ENCODE results near the gene CCDC17. TPM values are rescaled to one million over a fixed set of nuclear protein-coding genes. Genes with fewer than 3 reads are reported as not detected.
A peak's percentile ranks its signal among the peaks of the same experiment; 100 is the strongest.

The CCDC17 gene
- total RNA-seq, 1 donor from 2014 or later = 2.8 TPM

DNA sequence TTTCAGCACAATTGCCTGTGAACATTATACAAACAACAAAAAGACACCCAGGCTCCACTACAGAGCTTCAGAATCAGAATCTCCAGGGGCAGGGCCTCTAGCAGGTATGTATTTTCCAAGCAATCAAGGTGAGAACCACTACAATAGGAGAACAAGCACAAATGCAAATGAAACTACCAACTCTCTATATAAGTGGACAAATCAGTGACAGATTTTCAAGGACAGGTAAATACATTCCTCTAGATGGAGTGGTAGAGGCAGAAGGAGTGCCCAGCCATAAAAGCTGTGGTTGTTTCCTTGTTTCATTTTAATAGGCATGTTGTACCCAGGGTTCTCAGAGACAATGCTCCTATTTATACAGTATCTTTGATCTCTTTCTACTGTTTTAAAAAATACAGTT is 20.1 kb upstream of the CCDC17 start:
- H3K4me3 Mint-ChIP-seq = no peak overlapping the region
- no peaks in the 10 kb centered on the region for H3K9me3 Mint-ChIP-seq

DNA sequence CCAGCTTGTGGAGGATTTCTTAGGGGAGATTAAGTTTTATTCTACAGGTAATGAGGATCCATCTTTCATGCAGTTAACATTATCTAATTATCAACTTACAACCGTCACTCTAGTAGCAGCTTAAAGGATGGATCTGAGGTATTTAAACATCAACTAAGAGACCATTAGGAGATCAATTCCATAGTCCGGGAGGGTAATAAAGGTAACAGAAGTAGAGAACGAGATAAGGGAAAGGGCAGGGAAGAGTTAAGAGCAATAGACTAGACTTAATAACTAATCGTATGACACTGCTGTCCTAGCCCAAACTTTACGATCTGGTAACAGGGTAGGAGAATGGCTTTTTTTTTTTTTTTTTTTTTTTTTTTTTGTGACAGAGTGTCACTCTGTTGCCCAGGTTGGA is 19.5 kb upstream of the CCDC17 start:
- intact Hi-C loops (cut with micrococcal nuclease) = no loop called here

More for the DNA sequence above, 20.1 kb upstream of the CCDC17 start:
- Mint-ChIP-seq H3K36me3 (ENCODE audit: low read depth) (peaks cover 36% of the 10 kb centered on the region), H3K4me1 (peaks cover 4% of the 10 kb centered on the region), H3K27ac (no peak overlapping the region), H3K27me3 (no peaks in the 10 kb centered on the region)
- no peak for DNase-seq
- intact Hi-C loops (cut with micrococcal nuclease) = no loop called here

DNA sequence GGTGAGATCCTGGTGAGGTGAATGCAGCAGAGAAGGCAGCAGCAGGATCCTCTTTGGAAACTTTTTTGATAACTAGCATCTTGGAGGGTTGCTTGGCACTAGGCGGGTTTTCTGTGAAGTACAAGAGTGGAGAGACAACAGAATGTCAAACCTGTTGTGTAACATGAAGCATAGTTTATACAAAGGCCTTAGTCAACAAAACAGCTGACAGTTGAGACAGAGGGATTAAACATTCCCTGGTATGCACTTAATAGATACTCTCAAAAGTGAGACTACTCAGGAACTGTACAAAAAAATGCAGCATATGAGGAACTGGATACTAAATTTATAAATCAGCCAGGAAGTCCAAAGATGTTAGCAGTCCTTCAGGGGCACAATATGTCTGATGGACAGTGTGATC is 16.4 kb upstream of the CCDC17 start:
- intact Hi-C loops (cut with micrococcal nuclease) = no loop called here
- H3K27ac Mint-ChIP-seq = no peak overlapping the region
- H3K27me3 Mint-ChIP-seq = no peaks in the 10 kb centered on the region
- H3K9me3 Mint-ChIP-seq = no peaks in the 10 kb centered on the region
- H3K4me3 Mint-ChIP-seq = no peak overlapping the region
- H3K4me1 Mint-ChIP-seq = no peaks in the 10 kb centered on the region
- DNase-seq = no peak
- H3K36me3 Mint-ChIP-seq (ENCODE audit: low read depth) = peaks cover 24% of the 10 kb centered on the region

More for the DNA sequence above, 19.5 kb upstream of the CCDC17 start:
- no peak for DNase-seq
- Mint-ChIP-seq H3K4me3 (no peak overlapping the region), H3K9me3 (no peaks in the 10 kb centered on the region), H3K27ac (no peak overlapping the region), H3K4me1 (peaks cover 3% of the 10 kb centered on the region), H3K36me3 (ENCODE audit: low read depth) (peaks cover 35% of the 10 kb centered on the region), H3K27me3 (no peaks in the 10 kb centered on the region)

DNA sequence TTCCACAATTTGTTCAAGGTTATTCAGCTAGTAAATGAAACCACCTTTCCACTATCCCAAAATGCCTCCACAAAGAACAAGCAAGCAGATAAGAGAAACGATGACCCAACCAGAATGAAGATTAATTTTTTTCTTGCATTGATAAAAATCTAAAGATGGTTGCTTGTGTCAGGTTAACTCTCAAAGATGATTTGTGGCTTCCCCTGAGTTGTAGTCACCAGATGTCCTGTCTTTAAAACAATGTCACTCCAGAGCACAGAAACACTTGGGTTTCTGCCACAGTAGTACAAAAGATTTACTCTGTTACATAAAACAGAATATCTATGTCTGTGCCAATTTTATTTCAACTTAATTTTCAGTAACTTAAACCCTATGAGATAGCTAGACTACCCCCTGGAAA is 11.4 kb upstream of the CCDC17 start:
- H3K27me3 Mint-ChIP-seq = no peaks in the 10 kb centered on the region
- DNase-seq = no peak
- no peak overlapping the region for H3K27ac Mint-ChIP-seq
- no peaks in the 10 kb centered on the region for H3K9me3 Mint-ChIP-seq
- no peak overlapping the region for H3K4me3 Mint-ChIP-seq
- H3K4me1 Mint-ChIP-seq = no peaks in the 10 kb centered on the region
- intact Hi-C loops (cut with micrococcal nuclease) = no loop called here
- peaks cover 32% of the 10 kb centered on the region for H3K36me3 Mint-ChIP-seq (ENCODE audit: low read depth)

DNA sequence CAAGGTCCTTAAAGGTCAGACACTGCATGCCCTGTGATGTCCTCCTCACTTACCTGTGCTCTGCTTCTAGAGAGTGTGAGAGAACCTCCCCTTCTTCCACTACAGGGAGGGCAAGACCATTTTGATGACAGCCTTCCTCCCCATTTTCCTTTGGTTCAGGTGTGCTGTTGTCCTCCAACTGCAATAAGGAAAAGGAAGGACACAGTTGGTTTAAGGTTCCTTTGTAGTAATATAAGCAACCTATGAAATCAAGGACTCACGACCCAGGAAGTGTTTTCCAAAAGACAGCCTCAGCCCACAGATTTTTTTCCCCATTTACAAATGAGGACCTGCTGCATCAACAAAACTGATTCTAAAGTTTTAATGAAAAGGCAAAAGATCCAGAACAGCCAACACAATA is 6.6 kb upstream of the CCDC17 start:
- Mint-ChIP-seq H3K4me3 (no peak overlapping the region), H3K36me3 (ENCODE audit: low read depth) (peaks cover 52% of the 10 kb centered on the region), H3K27ac (no peak overlapping the region), H3K9me3 (no peaks in the 10 kb centered on the region), H3K27me3 (no peaks in the 10 kb centered on the region), H3K4me1 (no peaks in the 10 kb centered on the region)
- DNase-seq = no peak
- intact Hi-C loops (cut with micrococcal nuclease) = no loop called here

DNA sequence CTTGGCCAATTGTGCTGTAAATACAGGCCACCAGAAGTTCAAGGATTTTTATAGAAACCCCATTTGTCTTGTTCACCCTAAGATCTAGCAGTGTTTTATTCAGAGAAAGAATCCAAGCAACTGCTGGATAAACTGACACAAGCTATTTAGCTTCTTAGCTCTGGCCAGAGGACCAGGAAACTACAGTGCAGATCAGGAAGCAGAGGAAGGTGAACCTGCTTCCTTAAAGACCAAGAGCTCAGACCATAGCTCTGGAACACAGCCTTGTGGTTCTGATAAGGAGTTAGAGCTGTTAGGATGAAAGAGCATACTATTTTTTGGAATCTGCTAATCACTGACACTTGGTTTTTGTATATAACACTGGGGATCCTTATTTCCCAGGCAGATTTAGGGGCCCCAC is 5.2 kb upstream of the CCDC17 start:
- Mint-ChIP-seq H3K4me1 (no peaks in the 10 kb centered on the region), H3K36me3 (ENCODE audit: low read depth) (peaks cover 53% of the 10 kb centered on the region), H3K4me3 (no peak overlapping the region), H3K27ac (no peak overlapping the region), H3K9me3 (no peaks in the 10 kb centered on the region), H3K27me3 (no peaks in the 10 kb centered on the region)
- DNase-seq = no peak
- intact Hi-C loops (cut with micrococcal nuclease) = no loop called here

DNA sequence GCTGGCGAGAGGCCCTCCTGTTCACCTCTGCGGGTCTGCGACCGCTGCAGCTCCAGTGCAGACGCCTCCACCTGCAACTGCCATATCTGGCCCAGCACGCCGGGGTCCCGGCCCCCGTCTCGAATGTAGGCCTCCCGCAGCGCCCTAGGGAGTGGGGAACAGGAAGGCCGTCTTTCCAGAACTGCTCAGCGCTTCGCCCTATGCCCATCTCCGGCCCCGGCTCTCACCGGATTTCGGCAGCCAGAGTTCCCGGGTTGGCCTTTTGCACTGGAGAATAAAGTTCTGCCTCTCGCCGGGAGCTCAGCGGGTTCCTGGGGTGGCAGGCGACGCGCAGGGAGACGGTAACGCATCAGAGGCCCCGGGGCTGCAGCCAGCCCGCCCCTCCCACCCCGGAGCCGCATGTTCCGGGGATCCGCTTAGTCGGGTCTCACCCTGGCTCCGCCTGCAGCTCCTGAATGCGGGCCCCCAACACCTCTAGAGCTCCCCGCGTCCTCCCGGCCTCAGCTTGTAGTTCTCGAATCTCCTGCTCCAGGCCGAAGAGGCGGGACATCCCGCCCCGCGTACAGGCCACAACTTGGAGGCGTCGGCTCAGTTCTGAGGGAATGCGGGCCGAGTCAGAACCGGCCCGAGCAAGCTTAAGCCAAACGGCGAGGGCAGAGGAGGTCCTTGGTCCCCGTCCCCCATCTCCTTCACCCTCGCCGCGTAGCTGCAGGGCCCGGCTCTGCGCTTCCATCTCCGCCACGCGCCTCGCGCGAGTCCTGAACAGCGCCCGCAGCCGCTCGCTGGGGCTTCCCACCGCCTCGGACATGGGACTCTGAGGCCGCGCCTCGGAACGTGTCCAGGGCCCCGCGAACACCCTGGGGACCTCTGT is 1.1 kb downstream of the CCDC17 start:
- Mint-ChIP-seq H3K9me3 (no peaks in the 10 kb centered on the region), H3K4me3 (no peak overlapping the region)
- DNase-seq = no peak

DNA sequence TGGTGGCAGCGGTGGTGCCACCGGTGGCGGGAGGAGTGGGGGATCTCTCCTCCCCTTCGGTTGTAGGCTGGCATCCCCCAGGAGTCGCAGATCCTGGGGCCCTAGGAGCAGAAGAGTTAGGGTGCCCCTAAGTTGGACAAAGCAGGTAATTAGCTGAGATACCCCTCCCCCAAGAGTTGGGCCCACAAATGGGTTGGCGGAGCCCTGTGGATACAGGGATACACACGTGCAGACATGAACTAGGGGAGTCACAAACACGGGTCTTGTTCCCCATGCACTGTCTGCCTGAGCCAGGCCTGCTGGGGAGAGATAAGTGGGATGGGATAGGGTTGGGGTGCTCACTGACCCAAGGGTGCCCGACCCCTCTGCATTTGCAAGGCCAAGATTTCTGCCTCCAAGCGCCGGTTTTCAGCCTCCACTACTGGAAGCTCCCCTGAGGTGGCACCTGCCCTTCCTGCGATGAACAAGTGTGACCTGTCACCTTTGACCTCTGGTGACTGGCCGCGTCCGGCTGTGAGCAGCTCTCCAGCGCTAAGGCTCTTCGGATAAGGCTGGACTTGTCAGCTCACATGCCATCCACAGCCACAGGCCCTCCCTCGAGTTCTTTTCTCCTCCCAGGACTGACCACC is 1.8 kb downstream of the CCDC17 start:
- no peaks in the 10 kb centered on the region for H3K27me3 Mint-ChIP-seq
- H3K4me1 Mint-ChIP-seq = no peaks in the 10 kb centered on the region
- H3K4me3 Mint-ChIP-seq = no peak overlapping the region
- no peaks in the 10 kb centered on the region for H3K9me3 Mint-ChIP-seq
- H3K36me3 Mint-ChIP-seq (ENCODE audit: low read depth) = peaks cover 26% of the 10 kb centered on the region
- H3K27ac Mint-ChIP-seq = peak overlapping the region; percentile 51
- DNase-seq = no peak
- intact Hi-C loops (cut with micrococcal nuclease) = no loop called here

More for the DNA sequence above, 1.1 kb downstream of the CCDC17 start:
- Mint-ChIP-seq H3K27me3 (no peaks in the 10 kb centered on the region), H3K27ac (no peak overlapping the region), H3K36me3 (ENCODE audit: low read depth) (peaks cover 26% of the 10 kb centered on the region), H3K4me1 (no peaks in the 10 kb centered on the region)
- intact Hi-C loops (cut with micrococcal nuclease) = no loop called here

DNA sequence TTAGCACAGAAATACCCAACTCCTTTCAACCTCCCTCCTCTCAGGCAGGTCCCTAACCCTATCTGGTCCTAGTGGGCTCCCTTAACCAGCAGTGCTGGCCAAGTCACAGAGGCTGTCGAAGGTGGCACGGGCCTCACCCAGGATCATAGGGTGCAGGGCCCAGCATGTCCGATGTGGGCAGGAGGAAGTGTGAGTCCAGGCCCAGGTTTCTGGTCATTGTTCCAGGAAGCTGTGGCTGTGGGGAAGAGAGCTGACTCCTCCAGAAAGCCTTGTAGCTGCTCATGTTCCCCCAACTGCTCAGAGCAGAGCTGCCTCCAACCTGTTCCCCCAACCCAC is 2.4 kb downstream of the CCDC17 start:
- Mint-ChIP-seq H3K36me3 (ENCODE audit: low read depth) (peaks cover 31% of the 10 kb centered on the region), H3K27ac (peak overlapping the region; percentile 51), H3K27me3 (no peaks in the 10 kb centered on the region), H3K9me3 (no peaks in the 10 kb centered on the region), H3K4me3 (no peak overlapping the region), H3K4me1 (no peaks in the 10 kb centered on the region)
- intact Hi-C loops (cut with micrococcal nuclease) = no loop called here
- DNase-seq = no peak

DNA sequence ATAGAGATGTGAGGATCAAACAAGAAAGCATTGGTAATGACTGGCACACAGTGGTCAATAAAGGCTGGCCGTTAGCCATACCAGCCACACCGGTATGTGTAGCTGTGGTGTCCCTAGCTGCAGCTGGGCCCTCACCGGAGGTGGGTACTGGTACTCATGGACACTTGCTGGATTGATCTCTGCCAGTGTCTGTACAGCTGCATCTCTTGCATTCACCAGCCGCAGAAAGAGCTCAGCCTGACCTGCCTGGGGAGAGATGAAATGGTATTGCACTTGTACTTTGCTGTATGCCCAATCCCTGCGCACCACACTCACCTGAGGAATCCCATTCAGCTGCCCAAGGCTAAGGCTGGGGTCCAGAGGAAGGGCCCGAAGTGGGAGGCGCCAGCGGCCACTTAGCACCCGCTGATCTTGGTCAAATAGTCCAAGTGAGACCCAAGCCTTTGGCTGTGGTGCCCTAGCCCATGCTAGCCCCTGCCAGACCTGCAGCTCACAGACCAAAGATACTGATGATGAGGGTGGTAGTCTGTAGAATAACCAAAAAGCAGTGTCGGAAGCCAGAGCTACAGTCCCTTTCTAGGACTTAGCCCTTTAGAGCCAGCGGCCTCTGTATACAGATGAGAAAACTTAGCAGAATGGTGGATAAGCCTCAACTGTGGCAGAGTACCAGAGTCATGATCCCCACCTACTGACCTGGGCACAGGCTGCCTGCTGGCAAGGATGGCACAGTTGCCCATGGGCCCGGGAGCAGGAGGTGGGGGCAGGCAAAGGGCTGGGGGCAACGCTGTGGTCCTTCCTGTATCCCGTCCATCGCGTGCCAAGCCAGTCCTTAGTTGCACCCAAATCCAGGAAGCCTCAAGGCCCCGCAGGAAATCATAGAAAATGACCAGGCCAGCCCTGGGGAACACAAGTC is 3.0 kb downstream of the CCDC17 start:
- H3K27me3 Mint-ChIP-seq = no peaks in the 10 kb centered on the region
- no peaks in the 10 kb centered on the region for H3K9me3 Mint-ChIP-seq
- no peak overlapping the region for H3K4me3 Mint-ChIP-seq
- H3K27ac Mint-ChIP-seq = peak overlapping the region; percentile 60
- no peaks in the 10 kb centered on the region for H3K4me1 Mint-ChIP-seq
- intact Hi-C loops (cut with micrococcal nuclease) = no loop called here
- no peak for DNase-seq
- peaks cover 36% of the 10 kb centered on the region for H3K36me3 Mint-ChIP-seq (ENCODE audit: low read depth)

DNA sequence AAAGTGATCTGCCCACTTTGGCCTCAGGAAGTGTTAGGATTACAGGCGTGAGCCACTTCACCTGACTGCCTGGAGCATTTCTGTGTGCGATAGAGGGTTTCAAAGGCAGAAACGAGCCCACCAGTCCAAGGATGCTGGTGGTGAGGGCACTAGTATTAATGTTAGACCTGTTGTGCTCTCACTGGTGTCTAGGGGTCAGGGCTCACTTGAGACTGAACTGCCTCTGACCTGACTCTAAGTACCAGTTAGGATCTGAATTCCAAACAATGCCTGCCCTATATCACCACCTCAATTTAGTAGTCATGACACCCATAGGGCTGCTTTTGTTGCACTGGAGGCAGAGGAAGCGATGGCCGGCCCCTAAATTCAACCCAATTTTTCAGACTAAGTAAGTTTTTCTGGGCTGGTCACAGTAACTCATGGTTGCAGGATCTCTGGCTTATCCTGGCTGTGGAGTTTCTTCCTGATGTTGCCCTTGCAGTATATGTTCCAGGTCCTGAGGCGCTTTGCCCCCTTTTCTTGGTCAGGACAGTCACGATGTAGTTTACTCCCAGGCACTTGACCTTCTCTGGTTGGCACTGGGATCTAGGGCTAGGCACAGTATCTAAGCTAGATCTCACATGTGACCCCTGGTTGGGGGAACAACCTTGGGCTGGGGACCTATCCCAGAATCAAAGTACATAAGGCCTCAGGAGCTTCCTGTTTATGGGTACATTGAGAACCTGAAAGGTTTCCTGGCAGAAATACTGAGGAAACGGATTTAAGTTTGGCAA is 4.5 kb downstream of the CCDC17 start:
- no peaks in the 10 kb centered on the region for H3K9me3 Mint-ChIP-seq

DNA sequence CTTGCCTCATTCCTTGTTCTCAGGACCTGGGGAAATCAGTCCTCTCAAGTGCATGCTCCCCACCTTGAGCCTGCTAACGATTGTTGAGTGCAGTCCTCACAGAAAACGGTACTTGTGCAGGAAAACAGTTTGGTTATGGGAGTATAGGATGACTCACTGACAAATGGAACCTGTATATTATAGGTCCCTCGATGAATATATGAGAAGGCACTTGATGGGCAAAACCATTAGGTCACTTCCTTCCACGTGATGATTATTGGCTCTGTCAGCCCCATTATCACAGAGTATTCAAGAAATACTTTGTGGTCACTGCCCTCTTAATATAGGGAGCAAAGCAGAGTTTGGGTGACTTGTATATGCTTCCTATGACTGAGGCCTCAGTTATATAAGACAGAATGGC is 6.2 kb downstream of the CCDC17 start:
- no peak for DNase-seq
- intact Hi-C loops (cut with micrococcal nuclease) = no loop called here

More for the DNA sequence above, 4.5 kb downstream of the CCDC17 start:
- Mint-ChIP-seq H3K4me1 (no peaks in the 10 kb centered on the region), H3K4me3 (no peak overlapping the region), H3K27me3 (no peaks in the 10 kb centered on the region), H3K27ac (peak overlapping the region; percentile 53), H3K36me3 (ENCODE audit: low read depth) (peaks cover 41% of the 10 kb centered on the region)
- intact Hi-C loops (cut with micrococcal nuclease) = no loop called here
- DNase-seq = no peak

DNA sequence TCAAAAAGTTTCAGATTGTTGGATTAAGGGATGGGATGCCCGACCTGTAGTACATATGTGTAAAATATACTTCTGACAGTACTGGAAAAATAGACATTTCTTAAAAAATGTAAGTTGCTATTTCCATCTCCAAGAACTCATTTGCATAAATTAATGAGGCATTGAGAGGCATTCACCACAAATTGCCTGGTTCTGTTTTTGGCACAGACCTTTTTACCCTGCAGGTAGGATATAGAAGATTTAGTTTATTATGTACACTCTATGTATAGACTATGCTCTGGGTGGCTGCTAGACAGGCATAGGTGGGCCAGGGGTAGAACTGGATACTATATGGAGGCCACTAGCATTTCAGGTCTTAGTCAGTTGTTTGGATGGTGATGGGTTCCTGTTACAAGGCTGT is 8.0 kb downstream of the CCDC17 start:
- intact Hi-C loops (cut with micrococcal nuclease) = no loop called here
- H3K4me3 Mint-ChIP-seq = no peak overlapping the region
- no peak for DNase-seq
- H3K27ac Mint-ChIP-seq = no peak overlapping the region
- H3K9me3 Mint-ChIP-seq = no peaks in the 10 kb centered on the region
- H3K36me3 Mint-ChIP-seq (ENCODE audit: low read depth) = peaks cover 53% of the 10 kb centered on the region
- no peaks in the 10 kb centered on the region for H3K4me1 Mint-ChIP-seq
- H3K27me3 Mint-ChIP-seq = no peaks in the 10 kb centered on the region

More for the DNA sequence above, 6.2 kb downstream of the CCDC17 start:
- H3K9me3 Mint-ChIP-seq = no peaks in the 10 kb centered on the region
- no peak overlapping the region for H3K4me3 Mint-ChIP-seq
- H3K27ac Mint-ChIP-seq = peak overlapping the region; percentile 23
- peaks cover 48% of the 10 kb centered on the region for H3K36me3 Mint-ChIP-seq (ENCODE audit: low read depth)
- H3K4me1 Mint-ChIP-seq = no peaks in the 10 kb centered on the region
- H3K27me3 Mint-ChIP-seq = no peaks in the 10 kb centered on the region

Data from activated CD4-positive, alpha-beta T cell treated with anti-CD3 and anti-CD28 coated beads, Interleukin-2, amount 10 ng/mL, durations not matched to agents 24 days and 14 days (primary cell).